Muscle layer of duodenum (tissue), 2 donors: Measurements from ENCODE around the gene CILP2.

ENCODE experiments used
- H3K27ac ChIP-seq: one replicate; pipeline ENCODE4 v1.7.0; 2013; ENCODE audit warnings: mild to moderate bottlenecking, low read length
- H3K27me3 ChIP-seq: one replicate; pipeline ENCODE4 v1.7.0; 2013; ENCODE audit warnings: low read depth, mild to moderate bottlenecking, control low read depth, low read length
- H3K36me3 ChIP-seq, 2 donors: one replicate each; pipeline ENCODE4 v1.7.0; 2013; ENCODE audit warnings: low read length in 2 of 2, control low read depth in 1 of 2, mild to moderate bottlenecking in 1 of 2; ENCODE audit not compliant: insufficient read depth in 2 of 2, control insufficient read depth in 1 of 2
- H3K4me1 ChIP-seq, 2 donors: one replicate each; pipeline ENCODE4 v1.7.0; 2013; ENCODE audit warnings: low read length in 2 of 2, mild to moderate bottlenecking in 2 of 2, control low read depth in 1 of 2, moderate library complexity in 1 of 2; ENCODE audit not compliant: insufficient read depth in 2 of 2, control insufficient read depth in 1 of 2
- H3K4me3 ChIP-seq, 2 donors: one replicate each; pipeline ENCODE4 v1.7.0; 2013; ENCODE audit warnings: low read length in 2 of 2, low read depth in 1 of 2, mild to moderate bottlenecking in 1 of 2
- H3K9me3 ChIP-seq, 2 donors: one replicate each; pipeline ENCODE4 v1.7.0; 2013; ENCODE audit warnings: low read length in 2 of 2, control low read depth in 1 of 2, mild to moderate bottlenecking in 1 of 2; ENCODE audit not compliant: control insufficient read depth in 1 of 2
- donor health status: healthy.

Gene CILP2

GRCh38 chr19:19499272-19499995 is 38.6 kb upstream of the CILP2 start:
- H3K27ac ChIP-seq: no peak overlapping the region
- H3K4me3 ChIP-seq: no peak overlapping the region
- H3K4me1 ChIP-seq: no peaks in the 10 kb centered on the region
- H3K36me3 ChIP-seq: peaks cover 41 to 82% of the 10 kb centered on the region in 2 donors
- no peaks in the 10 kb centered on the region for H3K27me3 ChIP-seq
- H3K9me3 ChIP-seq: no peaks in the 10 kb centered on the region

- Histone ChIP-seq H3K9me3 (no peaks in the 10 kb centered on the region), H3K27me3 (no peaks in the 10 kb centered on the region), H3K4me1 (no peaks in the 10 kb centered on the region), H3K36me3 (peaks cover 39 to 86% of the 10 kb centered on the region in 2 donors), H3K27ac (no peak overlapping the region), H3K4me3 (no peak overlapping the region)
These were observed 37.0 kb upstream of the CILP2 start for GRCh38 chr19:19500975-19501644.

- Histone ChIP-seq H3K4me3 (no peak overlapping the region), H3K27ac (no peak overlapping the region), H3K27me3 (no peaks in the 10 kb centered on the region), H3K36me3 (peaks cover 33 to 86% of the 10 kb centered on the region in 2 donors), H3K9me3 (no peaks in the 10 kb centered on the region), H3K4me1 (no peaks in the 10 kb centered on the region)
These were observed 36.3 kb upstream of the CILP2 start for GRCh38 chr19:19501798-19502197.

- no peak overlapping the region for H3K27ac ChIP-seq
- peaks cover 35 to 86% of the 10 kb centered on the region in 2 donors for H3K36me3 ChIP-seq
- H3K9me3 ChIP-seq: no peaks in the 10 kb centered on the region
- H3K4me3 ChIP-seq: no peak overlapping the region
- H3K4me1 ChIP-seq: no peaks in the 10 kb centered on the region
- H3K27me3 ChIP-seq: no peaks in the 10 kb centered on the region
These were observed 35.8 kb upstream of the CILP2 start for GRCh38 chr19:19502281-19502680.

GRCh38 chr19:19502808-19503602 is 35.1 kb upstream of the CILP2 start:
- Histone ChIP-seq H3K36me3 (peaks cover 40 to 86% of the 10 kb centered on the region in 2 donors), H3K27ac (no peak overlapping the region), H3K9me3 (no peaks in the 10 kb centered on the region), H3K27me3 (no peaks in the 10 kb centered on the region), H3K4me3 (no peak overlapping the region), H3K4me1 (no peaks in the 10 kb centered on the region)

GRCh38 chr19:19504754-19505668 is 33.1 kb upstream of the CILP2 start:
- no peak overlapping the region for H3K4me3 ChIP-seq
- H3K36me3 ChIP-seq: peaks cover 38 to 68% of the 10 kb centered on the region in 2 donors
- H3K27ac ChIP-seq: no peak overlapping the region
- H3K27me3 ChIP-seq: no peaks in the 10 kb centered on the region
- H3K4me1 ChIP-seq: no peaks in the 10 kb centered on the region
- no peaks in the 10 kb centered on the region for H3K9me3 ChIP-seq

- Histone ChIP-seq H3K4me3 (no peak overlapping the region), H3K36me3 (peaks cover 31 to 60% of the 10 kb centered on the region in 2 donors), H3K27me3 (no peaks in the 10 kb centered on the region)
These were observed 32.3 kb upstream of the CILP2 start for GRCh38 chr19:19505669-19506326.

GRCh38 chr19:19506592-19506991 is 31.5 kb upstream of the CILP2 start:
- H3K27me3 ChIP-seq: no peaks in the 10 kb centered on the region
- peaks cover 27 to 52% of the 10 kb centered on the region in 2 donors for H3K36me3 ChIP-seq
- H3K4me3 ChIP-seq: no peak overlapping the region
- no peak overlapping the region for H3K27ac ChIP-seq
- no peaks in the 10 kb centered on the region for H3K4me1 ChIP-seq
- H3K9me3 ChIP-seq: no peaks in the 10 kb centered on the region

More at GRCh38 chr19:19505669-19506326, 32.3 kb upstream of the CILP2 start:
- no peak overlapping the region for H3K27ac ChIP-seq
- H3K9me3 ChIP-seq: no peaks in the 10 kb centered on the region
- H3K4me1 ChIP-seq: no peaks in the 10 kb centered on the region

- Histone ChIP-seq H3K9me3 (no peaks in the 10 kb centered on the region), H3K27me3 (no peaks in the 10 kb centered on the region), H3K4me1 (no peaks in the 10 kb centered on the region), H3K4me3 (no peak overlapping the region), H3K36me3 (peaks cover 20 to 44% of the 10 kb centered on the region in 2 donors), H3K27ac (no peak overlapping the region)
These were observed 30.7 kb upstream of the CILP2 start for GRCh38 chr19:19507354-19507753.

- H3K27ac ChIP-seq: no peak overlapping the region
- no peaks in the 10 kb centered on the region for H3K27me3 ChIP-seq
- H3K4me3 ChIP-seq: no peak overlapping the region
- no peaks in the 10 kb centered on the region for H3K9me3 ChIP-seq
- H3K36me3 ChIP-seq: peaks cover 14 to 36% of the 10 kb centered on the region in 2 donors
- no peaks in the 10 kb centered on the region for H3K4me1 ChIP-seq
These were observed 29.8 kb upstream of the CILP2 start for GRCh38 chr19:19508217-19508616.
